ENCODE data around the gene CPPED1. TPM values are rescaled to one million over a fixed set of nuclear protein-coding genes. Genes with fewer than 3 reads are reported as not detected.
"Not testable (repeated sequence)": the region's sequence is repeated elsewhere in the genome, so short reads cannot be mapped to it uniquely, and the experiment has no call there.

CPPED1 gene
- total RNA-seq, 1 experiment from 2014 or later = 7.7 TPM

- no peak for DNase-seq
- H3K9me3 ChIP-seq (ENCODE audit: low read length) = no peaks in the 10 kb centered on the region
- ATAC-seq = no peak
- POLR2A ChIA-PET (ENCODE audit: unreplicated experiment) = no interaction called here
- CTCF ChIA-PET = no interaction called here
- no peak for TF ChIP-seq EZH2 (IDR thresholded peaks at IDR 0.05; ENCODE audit: low read length, unreplicated experiment)
- TF ChIP-seq EZH2phosphoT487 (IDR thresholded peaks at IDR 0.05; ENCODE audit: borderline replicate concordance, low read length) = no peak
- no peak for TF ChIP-seq CTCF (conservative IDR thresholded peaks at IDR 0.05; ENCODE audit: low read depth, low read length)
- H3K4me1 ChIP-seq (ENCODE audit: insufficient read depth, low read length) = no peaks in the 10 kb centered on the region
- no peak overlapping the region for H3K27ac ChIP-seq (ENCODE audit: low read length)
- no peaks in the 10 kb centered on the region for H3K9me2 ChIP-seq (replicated peaks; ENCODE audit: low read length)
- no TSS peak for BruUV-seq (replicated peaks)
- H4K20me1 ChIP-seq (ENCODE audit: low read length) = no peaks in the 10 kb centered on the region
- intact Hi-C loops (cut with micrococcal nuclease) = no loop called here
- H2AFZ ChIP-seq (ENCODE audit: low read length) = no peak overlapping the region
- no peak overlapping the region for H3K4me3 ChIP-seq (ENCODE audit: low read length)
- H3F3A ChIP-seq (ENCODE audit: low read length, unreplicated experiment) = no peaks in the 10 kb centered on the region
- no peaks in the 10 kb centered on the region for H3K36me3 ChIP-seq (ENCODE audit: low read depth, low read length)
- no peaks in the 10 kb centered on the region for H3K79me2 ChIP-seq (ENCODE audit: low read length)
- H3K27me3 ChIP-seq (ENCODE audit: low read length) = no peaks in the 10 kb centered on the region
- no peak overlapping the region for H3K4me2 ChIP-seq (ENCODE audit: low read length)
- H3K9ac ChIP-seq (ENCODE audit: low read length) = no peak overlapping the region
Observed at GRCh38 chr16:12769525-12769924, 34.2 kb downstream of the CPPED1 start.

GRCh38 chr16:12767897-12768296, 35.8 kb downstream of the CPPED1 start:
- BruUV-seq (replicated peaks) = no TSS peak
- no peaks in the 10 kb centered on the region for H3F3A ChIP-seq (ENCODE audit: low read length, unreplicated experiment)
- no peak overlapping the region for H3K4me3 ChIP-seq (ENCODE audit: low read length)
- intact Hi-C loops (cut with micrococcal nuclease) = no loop called here
- H3K27ac ChIP-seq (ENCODE audit: low read length) = no peak overlapping the region
- no peaks in the 10 kb centered on the region for H4K20me1 ChIP-seq (ENCODE audit: low read length)
- ATAC-seq (no peak), DNase-seq (no peak)
- no peaks in the 10 kb centered on the region for H3K27me3 ChIP-seq (ENCODE audit: low read length)
- H3K9ac ChIP-seq (ENCODE audit: low read length) = no peak overlapping the region
- H3K9me3 ChIP-seq (ENCODE audit: low read length) = no peaks in the 10 kb centered on the region
- CTCF ChIA-PET = no interaction called here
- no peaks in the 10 kb centered on the region for H3K9me2 ChIP-seq (replicated peaks; ENCODE audit: low read length)
- H3K79me2 ChIP-seq (ENCODE audit: low read length) = no peaks in the 10 kb centered on the region
- no peaks in the 10 kb centered on the region for H3K4me1 ChIP-seq (ENCODE audit: insufficient read depth, low read length)
- no peak for TF ChIP-seq CTCF (conservative IDR thresholded peaks at IDR 0.05; ENCODE audit: low read depth, low read length)
- no peak for TF ChIP-seq EZH2 (IDR thresholded peaks at IDR 0.05; ENCODE audit: low read length, unreplicated experiment)
- no peak for TF ChIP-seq EZH2phosphoT487 (IDR thresholded peaks at IDR 0.05; ENCODE audit: borderline replicate concordance, low read length)
- H3K4me2 ChIP-seq (ENCODE audit: low read length) = no peak overlapping the region
- POLR2A ChIA-PET (ENCODE audit: unreplicated experiment) = no interaction called here
- no peak overlapping the region for H2AFZ ChIP-seq (ENCODE audit: low read length)
- H3K36me3 ChIP-seq (ENCODE audit: low read depth, low read length) = no peaks in the 10 kb centered on the region

GRCh38 chr16:12766853-12767252, 36.8 kb downstream of the CPPED1 start:
- no TSS peak for BruUV-seq (replicated peaks)
- CTCF ChIA-PET = no interaction called here

GRCh38 chr16:12766208-12766607, 37.5 kb downstream of the CPPED1 start:
- POLR2A ChIA-PET (ENCODE audit: unreplicated experiment); CTCF ChIA-PET: not testable (repeated sequence)

More at GRCh38 chr16:12766853-12767252, 36.8 kb downstream of the CPPED1 start:
- DNase-seq = no peak
- H2AFZ ChIP-seq (ENCODE audit: low read length) = no peak overlapping the region
- no peaks in the 10 kb centered on the region for H4K20me1 ChIP-seq (ENCODE audit: low read length)
- no peaks in the 10 kb centered on the region for H3K4me1 ChIP-seq (ENCODE audit: insufficient read depth, low read length)
- TF ChIP-seq CTCF (conservative IDR thresholded peaks at IDR 0.05; ENCODE audit: low read depth, low read length) = no peak
- no peak for TF ChIP-seq EZH2 (IDR thresholded peaks at IDR 0.05; ENCODE audit: low read length, unreplicated experiment)
- TF ChIP-seq EZH2phosphoT487 (IDR thresholded peaks at IDR 0.05; ENCODE audit: borderline replicate concordance, low read length) = no peak
- no peaks in the 10 kb centered on the region for H3F3A ChIP-seq (ENCODE audit: low read length, unreplicated experiment)
- H3K79me2 ChIP-seq (ENCODE audit: low read length) = no peaks in the 10 kb centered on the region
- no peaks in the 10 kb centered on the region for H3K9me3 ChIP-seq (ENCODE audit: low read length)
- POLR2A ChIA-PET (ENCODE audit: unreplicated experiment) = no interaction called here
- no peaks in the 10 kb centered on the region for H3K27me3 ChIP-seq (ENCODE audit: low read length)
- ATAC-seq = no peak
- intact Hi-C loops (cut with micrococcal nuclease) = no loop called here
- H3K4me3 ChIP-seq (ENCODE audit: low read length) = no peak overlapping the region
- no peak overlapping the region for H3K4me2 ChIP-seq (ENCODE audit: low read length)
- no peaks in the 10 kb centered on the region for H3K36me3 ChIP-seq (ENCODE audit: low read depth, low read length)
- no peaks in the 10 kb centered on the region for H3K9me2 ChIP-seq (replicated peaks; ENCODE audit: low read length)
- H3K27ac ChIP-seq (ENCODE audit: low read length) = no peak overlapping the region
- H3K9ac ChIP-seq (ENCODE audit: low read length) = no peak overlapping the region

More at GRCh38 chr16:12766208-12766607, 37.5 kb downstream of the CPPED1 start:
- H3K4me3 ChIP-seq (ENCODE audit: low read length); H3K27ac ChIP-seq (ENCODE audit: low read length); H3F3A ChIP-seq (ENCODE audit: low read length, unreplicated experiment); ATAC-seq; H4K20me1 ChIP-seq (ENCODE audit: low read length); H3K4me1 ChIP-seq (ENCODE audit: insufficient read depth, low read length); H3K9me2 ChIP-seq (replicated peaks; ENCODE audit: low read length); H2AFZ ChIP-seq (ENCODE audit: low read length); H3K9ac ChIP-seq (ENCODE audit: low read length); BruUV-seq (replicated peaks); H3K36me3 ChIP-seq (ENCODE audit: low read depth, low read length); DNase-seq; H3K9me3 ChIP-seq (ENCODE audit: low read length); H3K79me2 ChIP-seq (ENCODE audit: low read length); intact Hi-C loops (cut with micrococcal nuclease); H3K4me2 ChIP-seq (ENCODE audit: low read length); H3K27me3 ChIP-seq (ENCODE audit: low read length): not testable (repeated sequence)
